ENCODE data around the gene EYS.

The EYS gene

DNA sequence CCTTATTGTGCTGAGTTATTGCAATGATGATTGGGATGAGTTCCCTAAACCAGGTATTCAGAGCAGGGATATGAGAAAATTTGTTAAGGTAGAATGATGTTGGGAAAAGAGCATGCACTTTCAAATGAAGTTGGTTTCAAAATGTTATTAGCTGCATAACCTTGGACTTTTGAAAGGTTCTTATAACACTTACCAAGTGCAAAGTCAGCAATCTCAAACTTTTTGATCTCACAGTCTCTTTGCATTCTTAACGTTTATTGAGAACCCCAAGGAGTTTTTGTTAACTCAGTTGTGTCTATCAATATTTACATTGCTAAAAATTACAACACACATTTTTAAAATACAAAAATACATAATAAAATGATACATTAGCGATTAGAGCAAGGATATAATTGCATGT lies 1269.0 kb downstream of the EYS start:
- no peak overlapping the region for H3K27ac ChIP-seq (ENCODE audit: low read depth, low read length)
- no peaks in the 10 kb centered on the region for H3K4me1 ChIP-seq (ENCODE audit: control insufficient read depth in 1 of 2, insufficient read depth in 2 of 2, low read length in 2 of 2)
- no peak overlapping the region for H3K4me3 ChIP-seq (ENCODE audit: low read depth in 1 of 2, low read length in 2 of 2)
- H3K9ac ChIP-seq (ENCODE audit: low read depth in 1 of 2, low read length in 2 of 2): no peak overlapping the region
- H3K9me3 ChIP-seq (ENCODE audit: control insufficient read depth in 1 of 2, low read length in 2 of 2): peaks cover 2 to 6% of the 10 kb centered on the region in 2 donors
- no peaks in the 10 kb centered on the region for H3K36me3 ChIP-seq (ENCODE audit: control insufficient read depth in 1 of 2, insufficient read depth in 2 of 2, low read length in 2 of 2)
- H3K27me3 ChIP-seq (ENCODE audit: control insufficient read depth in 1 of 2, insufficient read depth in 2 of 2, low read length in 2 of 2): no peaks in the 10 kb centered on the region

DNA sequence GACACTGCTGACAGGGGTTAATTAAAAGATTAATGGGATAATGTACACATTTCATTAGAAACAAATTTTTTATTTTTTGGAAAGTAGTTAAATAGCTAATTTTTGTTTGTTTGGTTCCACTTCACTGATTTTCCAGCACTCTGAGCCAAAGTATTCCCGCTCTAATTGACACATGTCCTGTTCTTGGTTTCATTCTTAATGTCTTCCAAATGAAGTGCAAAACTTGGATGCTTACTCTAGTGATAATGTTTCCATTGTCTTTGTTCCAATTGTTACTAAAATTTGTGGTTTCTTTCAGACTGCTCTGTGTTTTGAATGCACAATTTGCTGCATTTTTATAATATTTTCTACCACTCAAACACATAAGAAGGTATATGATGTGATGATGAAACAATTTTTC lies 1277.1 kb downstream of the EYS start:
- no peaks in the 10 kb centered on the region for H3K27me3 ChIP-seq (ENCODE audit: control insufficient read depth in 1 of 2, insufficient read depth in 2 of 2, low read length in 2 of 2)
- H3K27ac ChIP-seq (ENCODE audit: low read depth, low read length): no peak overlapping the region
- H3K4me1 ChIP-seq (ENCODE audit: control insufficient read depth in 1 of 2, insufficient read depth in 2 of 2, low read length in 2 of 2): no peaks in the 10 kb centered on the region
- no peaks in the 10 kb centered on the region for H3K36me3 ChIP-seq (ENCODE audit: control insufficient read depth in 1 of 2, insufficient read depth in 2 of 2, low read length in 2 of 2)
- H3K9me3 ChIP-seq (ENCODE audit: control insufficient read depth in 1 of 2, low read length in 2 of 2): peaks cover 0 to 5% of the 10 kb centered on the region in 2 donors
- H3K4me3 ChIP-seq (ENCODE audit: low read depth in 1 of 2, low read length in 2 of 2): no peak overlapping the region
- no peak overlapping the region for H3K9ac ChIP-seq (ENCODE audit: low read depth in 1 of 2, low read length in 2 of 2)

DNA sequence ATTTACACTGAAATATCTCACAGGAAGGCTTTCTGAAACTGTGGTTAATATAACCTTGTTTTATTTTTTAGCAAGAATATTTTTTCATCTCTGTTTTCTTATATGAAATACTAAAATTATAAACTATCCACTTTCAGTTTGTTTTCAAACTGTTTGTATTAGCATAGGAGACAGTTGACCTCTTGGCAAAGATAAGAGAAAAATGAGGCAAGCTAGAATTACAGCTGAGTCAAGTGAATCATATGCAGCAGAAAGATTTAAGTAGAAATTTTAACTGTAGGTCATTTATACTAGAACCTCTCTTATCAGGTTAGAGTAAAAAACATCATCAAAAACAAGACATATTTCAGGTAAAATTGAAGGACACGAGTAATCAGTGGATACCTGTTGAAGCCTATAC lies 1278.8 kb downstream of the EYS start:
- H3K27ac ChIP-seq (ENCODE audit: low read depth, low read length): no peak overlapping the region
- H3K9me3 ChIP-seq (ENCODE audit: control insufficient read depth in 1 of 2, low read length in 2 of 2): peaks cover 0 to 13% of the 10 kb centered on the region in 2 donors
- no peak overlapping the region for H3K4me3 ChIP-seq (ENCODE audit: low read depth in 1 of 2, low read length in 2 of 2)
- no peak overlapping the region for H3K9ac ChIP-seq (ENCODE audit: low read depth in 1 of 2, low read length in 2 of 2)
- H3K4me1 ChIP-seq (ENCODE audit: control insufficient read depth in 1 of 2, insufficient read depth in 2 of 2, low read length in 2 of 2): no peaks in the 10 kb centered on the region
- H3K27me3 ChIP-seq (ENCODE audit: control insufficient read depth in 1 of 2, insufficient read depth in 2 of 2, low read length in 2 of 2): no peaks in the 10 kb centered on the region
- H3K36me3 ChIP-seq (ENCODE audit: control insufficient read depth in 1 of 2, insufficient read depth in 2 of 2, low read length in 2 of 2): no peaks in the 10 kb centered on the region

DNA sequence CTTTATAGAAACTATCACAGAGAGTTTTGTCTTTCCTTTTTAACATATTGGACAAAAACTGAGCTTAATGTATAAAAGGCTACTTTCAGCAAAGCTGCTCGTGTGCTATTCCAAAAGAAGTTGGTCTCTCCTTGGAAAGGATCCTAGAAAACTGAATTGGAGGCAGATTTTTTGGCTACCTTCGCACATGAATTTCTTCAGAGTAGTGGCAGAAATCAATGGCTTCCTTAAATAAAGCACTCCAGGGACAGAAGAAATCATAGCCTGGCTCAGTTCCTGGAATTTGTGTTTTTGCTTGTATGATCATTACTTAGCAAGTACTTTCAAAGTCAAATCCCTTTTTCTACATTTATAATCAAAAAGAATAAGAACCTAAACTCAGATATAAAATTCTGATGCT lies 1291.1 kb downstream of the EYS start:
- Histone ChIP-seq H3K9ac (ENCODE audit: low read depth in 1 of 2, low read length in 2 of 2) (no peak overlapping the region), H3K9me3 (ENCODE audit: control insufficient read depth in 1 of 2, low read length in 2 of 2) (peaks cover 7 to 18% of the 10 kb centered on the region in 2 donors), H3K27ac (ENCODE audit: low read depth, low read length) (no peak overlapping the region), H3K4me3 (ENCODE audit: low read depth in 1 of 2, low read length in 2 of 2) (no peak overlapping the region), H3K36me3 (ENCODE audit: control insufficient read depth in 1 of 2, insufficient read depth in 2 of 2, low read length in 2 of 2) (no peaks in the 10 kb centered on the region), H3K27me3 (ENCODE audit: control insufficient read depth in 1 of 2, insufficient read depth in 2 of 2, low read length in 2 of 2) (no peaks in the 10 kb centered on the region), H3K4me1 (ENCODE audit: control insufficient read depth in 1 of 2, insufficient read depth in 2 of 2, low read length in 2 of 2) (no peaks in the 10 kb centered on the region)

DNA sequence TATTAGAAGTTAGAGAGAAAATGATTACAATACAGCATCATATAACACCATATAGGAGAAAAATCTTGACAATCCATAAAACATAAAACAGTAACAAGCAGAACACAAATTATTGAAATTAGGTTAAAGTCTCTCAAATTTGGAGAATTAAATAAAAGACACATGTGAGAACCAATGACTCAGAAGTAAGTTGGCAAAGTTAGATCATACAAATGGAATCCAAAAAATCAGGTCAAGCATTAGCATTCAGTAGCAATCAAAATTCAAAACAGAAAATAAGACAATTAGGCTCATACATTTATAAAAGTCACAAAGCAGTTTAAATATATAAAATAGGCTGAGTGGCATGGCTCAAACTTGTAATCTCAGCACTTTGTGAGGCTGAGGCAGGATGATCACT lies 1295.8 kb downstream of the EYS start:
- H3K4me3 ChIP-seq (ENCODE audit: low read depth in 1 of 2, low read length in 2 of 2): no peak overlapping the region
- H3K4me1 ChIP-seq (ENCODE audit: control insufficient read depth in 1 of 2, insufficient read depth in 2 of 2, low read length in 2 of 2): no peaks in the 10 kb centered on the region
- peaks cover 0 to 6% of the 10 kb centered on the region in 2 donors for H3K9me3 ChIP-seq (ENCODE audit: control insufficient read depth in 1 of 2, low read length in 2 of 2)
- H3K36me3 ChIP-seq (ENCODE audit: control insufficient read depth in 1 of 2, insufficient read depth in 2 of 2, low read length in 2 of 2): no peaks in the 10 kb centered on the region
- H3K27ac ChIP-seq (ENCODE audit: low read depth, low read length): no peak overlapping the region
- H3K9ac ChIP-seq (ENCODE audit: low read depth in 1 of 2, low read length in 2 of 2): no peak overlapping the region
- no peaks in the 10 kb centered on the region for H3K27me3 ChIP-seq (ENCODE audit: control insufficient read depth in 1 of 2, insufficient read depth in 2 of 2, low read length in 2 of 2)

DNA sequence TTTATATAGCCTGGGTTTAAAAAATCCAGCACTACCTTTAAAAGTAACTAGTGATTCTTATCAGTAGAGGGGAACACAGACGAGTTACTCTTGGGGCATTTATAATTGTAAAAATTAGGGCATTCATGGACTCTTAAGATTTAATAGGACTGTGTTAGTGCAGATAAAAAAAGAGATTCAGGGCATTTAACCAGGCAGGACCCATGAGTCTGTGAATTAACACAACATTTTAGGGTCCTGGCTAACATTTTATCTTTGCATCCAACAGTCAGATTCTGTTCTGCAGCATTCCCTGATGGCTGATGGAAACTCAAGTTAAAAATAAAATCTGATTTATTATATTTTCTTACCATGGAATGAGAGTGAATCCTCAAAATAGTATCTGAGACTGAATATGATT lies 1297.1 kb downstream of the EYS start:
- Histone ChIP-seq H3K27ac (ENCODE audit: low read depth, low read length) (no peak overlapping the region), H3K9ac (ENCODE audit: low read depth in 1 of 2, low read length in 2 of 2) (no peak overlapping the region), H3K36me3 (ENCODE audit: control insufficient read depth in 1 of 2, insufficient read depth in 2 of 2, low read length in 2 of 2) (no peaks in the 10 kb centered on the region), H3K4me3 (ENCODE audit: low read depth in 1 of 2, low read length in 2 of 2) (no peak overlapping the region), H3K9me3 (ENCODE audit: control insufficient read depth in 1 of 2, low read length in 2 of 2) (peaks cover 0 to 5% of the 10 kb centered on the region in 2 donors), H3K4me1 (ENCODE audit: control insufficient read depth in 1 of 2, insufficient read depth in 2 of 2, low read length in 2 of 2) (no peaks in the 10 kb centered on the region), H3K27me3 (ENCODE audit: control insufficient read depth in 1 of 2, insufficient read depth in 2 of 2, low read length in 2 of 2) (no peaks in the 10 kb centered on the region)

DNA sequence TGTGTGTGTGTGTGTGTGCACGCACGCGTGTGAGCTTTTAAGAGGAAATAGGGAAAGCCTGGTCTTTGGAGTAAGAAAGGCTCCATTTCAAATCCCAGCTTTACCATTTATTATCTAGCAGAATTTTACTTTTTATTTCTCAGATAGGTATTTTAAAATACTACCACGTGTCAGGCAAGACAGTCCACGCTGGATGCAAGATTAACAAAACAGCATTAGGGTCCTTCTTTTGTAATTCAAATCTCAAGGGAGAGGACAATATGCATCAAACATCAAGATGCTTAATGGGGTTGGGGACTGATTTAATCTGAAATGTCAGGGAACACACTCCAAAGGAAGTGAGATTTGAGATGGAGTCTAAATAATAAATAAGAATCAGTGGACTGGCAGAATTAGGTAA lies 1302.6 kb downstream of the EYS start:
- no peaks in the 10 kb centered on the region for H3K4me1 ChIP-seq (ENCODE audit: control insufficient read depth in 1 of 2, insufficient read depth in 2 of 2, low read length in 2 of 2)
- no peaks in the 10 kb centered on the region for H3K36me3 ChIP-seq (ENCODE audit: control insufficient read depth in 1 of 2, insufficient read depth in 2 of 2, low read length in 2 of 2)
- no peak overlapping the region for H3K4me3 ChIP-seq (ENCODE audit: low read depth in 1 of 2, low read length in 2 of 2)
- no peak overlapping the region for H3K9ac ChIP-seq (ENCODE audit: low read depth in 1 of 2, low read length in 2 of 2)
- no peaks in the 10 kb centered on the region for H3K27me3 ChIP-seq (ENCODE audit: control insufficient read depth in 1 of 2, insufficient read depth in 2 of 2, low read length in 2 of 2)
- H3K27ac ChIP-seq (ENCODE audit: low read depth, low read length): no peak overlapping the region
- H3K9me3 ChIP-seq (ENCODE audit: control insufficient read depth in 1 of 2, low read length in 2 of 2): peaks cover 0 to 4% of the 10 kb centered on the region in 2 donors

DNA sequence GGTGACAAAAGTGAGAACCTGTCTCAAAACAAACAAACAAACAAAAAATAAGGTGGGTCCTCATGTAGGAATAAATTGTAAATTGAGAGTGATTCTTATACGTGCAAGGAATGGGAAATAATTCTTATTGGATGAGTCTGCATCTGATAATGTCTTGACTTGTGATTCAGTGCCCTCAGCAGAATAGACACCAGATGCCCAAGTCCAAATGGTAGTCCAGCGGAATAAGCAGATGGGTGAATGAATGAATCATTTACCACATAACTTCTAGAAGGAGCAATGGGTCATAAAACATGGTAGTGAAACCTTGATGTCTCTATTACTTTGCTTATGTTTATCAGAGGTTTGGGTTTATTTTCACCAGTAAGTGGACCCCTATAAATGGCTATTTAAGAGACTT lies 1323.7 kb downstream of the EYS start:
- no peak overlapping the region for H3K4me3 ChIP-seq (ENCODE audit: low read depth in 1 of 2, low read length in 2 of 2)
- no peak overlapping the region for H3K9ac ChIP-seq (ENCODE audit: low read depth in 1 of 2, low read length in 2 of 2)
- H3K27ac ChIP-seq (ENCODE audit: low read depth, low read length): no peak overlapping the region
- no peaks in the 10 kb centered on the region for H3K36me3 ChIP-seq (ENCODE audit: control insufficient read depth in 1 of 2, insufficient read depth in 2 of 2, low read length in 2 of 2)
- no peaks in the 10 kb centered on the region for H3K4me1 ChIP-seq (ENCODE audit: control insufficient read depth in 1 of 2, insufficient read depth in 2 of 2, low read length in 2 of 2)
- H3K9me3 ChIP-seq (ENCODE audit: control insufficient read depth in 1 of 2, low read length in 2 of 2): peaks cover 0 to 2% of the 10 kb centered on the region in 2 donors
- H3K27me3 ChIP-seq (ENCODE audit: control insufficient read depth in 1 of 2, insufficient read depth in 2 of 2, low read length in 2 of 2): no peaks in the 10 kb centered on the region

DNA sequence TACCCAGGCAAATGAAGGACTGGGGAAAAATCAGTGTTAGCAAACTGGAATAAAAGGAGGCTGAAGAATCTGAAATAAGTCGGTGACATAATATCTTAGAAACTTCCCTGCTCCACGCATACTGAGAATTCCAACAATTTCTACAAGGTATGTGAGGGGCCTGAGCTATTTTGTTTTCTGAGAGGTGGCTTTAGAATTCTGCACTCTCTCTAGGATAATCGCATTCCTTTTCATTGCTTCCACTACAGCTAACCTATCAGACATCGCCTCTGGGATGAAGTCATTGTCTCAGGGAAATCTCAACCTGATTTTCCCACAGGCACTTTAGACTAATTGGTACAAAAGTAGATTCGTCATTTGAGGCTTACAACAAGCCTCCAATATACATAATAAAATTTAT lies 1330.6 kb downstream of the EYS start:
- no peak overlapping the region for H3K27ac ChIP-seq (ENCODE audit: low read depth, low read length)
- H3K27me3 ChIP-seq (ENCODE audit: control insufficient read depth in 1 of 2, insufficient read depth in 2 of 2, low read length in 2 of 2): no peaks in the 10 kb centered on the region
- no peaks in the 10 kb centered on the region for H3K4me1 ChIP-seq (ENCODE audit: control insufficient read depth in 1 of 2, insufficient read depth in 2 of 2, low read length in 2 of 2)
- H3K9me3 ChIP-seq (ENCODE audit: control insufficient read depth in 1 of 2, low read length in 2 of 2): peaks cover 0 to 7% of the 10 kb centered on the region in 2 donors
- no peaks in the 10 kb centered on the region for H3K36me3 ChIP-seq (ENCODE audit: control insufficient read depth in 1 of 2, insufficient read depth in 2 of 2, low read length in 2 of 2)
- no peak overlapping the region for H3K9ac ChIP-seq (ENCODE audit: low read depth in 1 of 2, low read length in 2 of 2)
- H3K4me3 ChIP-seq (ENCODE audit: low read depth in 1 of 2, low read length in 2 of 2): no peak overlapping the region

DNA sequence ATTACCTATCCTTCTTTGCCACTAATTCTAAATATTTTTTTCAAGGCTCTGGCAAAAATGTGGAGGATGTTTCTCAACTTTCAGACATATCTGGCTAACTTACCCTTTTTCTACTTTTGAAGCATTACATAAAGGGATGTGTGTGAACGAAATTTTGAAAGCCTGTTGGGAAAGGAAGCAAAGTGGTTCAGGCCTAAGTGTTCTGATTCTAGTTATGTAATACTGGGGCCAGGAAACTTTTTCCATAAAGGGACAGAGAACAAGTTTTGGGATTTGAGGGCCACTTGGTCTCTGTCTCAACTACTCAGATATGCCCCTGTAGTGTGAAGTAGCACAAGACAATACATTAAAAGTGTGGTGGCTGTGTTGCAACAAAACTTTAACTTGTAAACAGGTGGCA lies 1349.6 kb downstream of the EYS start:
- Histone ChIP-seq H3K36me3 (ENCODE audit: control insufficient read depth in 1 of 2, insufficient read depth in 2 of 2, low read length in 2 of 2) (no peaks in the 10 kb centered on the region), H3K27ac (ENCODE audit: low read depth, low read length) (no peak overlapping the region), H3K4me3 (ENCODE audit: low read depth in 1 of 2, low read length in 2 of 2) (no peak overlapping the region), H3K27me3 (ENCODE audit: control insufficient read depth in 1 of 2, insufficient read depth in 2 of 2, low read length in 2 of 2) (no peaks in the 10 kb centered on the region), H3K4me1 (ENCODE audit: control insufficient read depth in 1 of 2, insufficient read depth in 2 of 2, low read length in 2 of 2) (no peaks in the 10 kb centered on the region), H3K9me3 (ENCODE audit: control insufficient read depth in 1 of 2, low read length in 2 of 2) (peaks cover 2 to 5% of the 10 kb centered on the region in 2 donors), H3K9ac (ENCODE audit: low read depth in 1 of 2, low read length in 2 of 2) (no peak overlapping the region)

DNA sequence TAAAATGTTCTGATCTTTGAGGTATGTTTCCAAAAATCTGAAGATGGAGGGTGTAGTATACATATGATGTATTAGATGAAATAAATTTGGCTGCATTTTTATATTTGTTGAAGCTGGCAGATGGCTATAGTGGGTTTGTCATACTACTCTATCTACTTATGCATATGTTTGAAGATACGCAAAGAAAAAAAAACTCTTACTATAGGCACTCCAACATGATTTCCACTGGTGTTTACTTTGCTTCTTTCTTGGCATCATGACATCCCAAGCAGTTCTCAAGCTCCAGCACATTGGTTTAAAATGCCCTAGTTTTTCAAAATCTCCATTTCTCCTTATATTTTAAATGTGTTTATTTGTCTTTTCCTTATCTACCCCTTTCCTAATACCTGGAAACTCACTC lies 1359.6 kb downstream of the EYS start:
- H3K9me3 ChIP-seq (ENCODE audit: control insufficient read depth in 1 of 2, low read length in 2 of 2): no peaks in the 10 kb centered on the region
- H3K4me3 ChIP-seq (ENCODE audit: low read depth in 1 of 2, low read length in 2 of 2): no peak overlapping the region
- no peaks in the 10 kb centered on the region for H3K36me3 ChIP-seq (ENCODE audit: control insufficient read depth in 1 of 2, insufficient read depth in 2 of 2, low read length in 2 of 2)
- H3K27me3 ChIP-seq (ENCODE audit: control insufficient read depth in 1 of 2, insufficient read depth in 2 of 2, low read length in 2 of 2): no peaks in the 10 kb centered on the region
- no peak overlapping the region for H3K27ac ChIP-seq (ENCODE audit: low read depth, low read length)
- H3K4me1 ChIP-seq (ENCODE audit: control insufficient read depth in 1 of 2, insufficient read depth in 2 of 2, low read length in 2 of 2): no peaks in the 10 kb centered on the region
- no peak overlapping the region for H3K9ac ChIP-seq (ENCODE audit: low read depth in 1 of 2, low read length in 2 of 2)
